NCI-H146 (cell line): ENCODE measurements around the gene LEO1.

Source experiments
- DNase-seq: peaks from one replicate; lab custom pipeline; 2025; lab: John Stamatoyannopoulos, UW

LEO1 gene

GRCh38 chr15:51971375-51972133 is at the start of gene LEO1:
LEO1 (minus strand) TSS chr15:51971778; CDS start chr15:51971745, 33 bp downstream.
- DNase-seq = peak; percentile 95

GRCh38 chr15:52021128-52021671 is 49.6 kb upstream of the LEO1 start:
- DNase-seq = peak; percentile 12

GRCh38 chr15:52020221-52021085 is 48.9 kb upstream of the LEO1 start:
- peak; percentile 23 for DNase-seq

GRCh38 chr15:52019394-52020220 is 48.0 kb upstream of the LEO1 start:
- DNase-seq = peak; percentile 67

GRCh38 chr15:52018693-52019393 is 47.3 kb upstream of the LEO1 start, which contains the start of gene MAPK6:
MAPK6 (plus strand) TSS chr15:52019219; CDS start chr15:52046461, 27,242 bp downstream.
- peak; percentile 82 for DNase-seq

GRCh38 chr15:52018244-52018643 is 46.7 kb upstream of the LEO1 start:
- no peak for DNase-seq

- no peak for DNase-seq
Measured at GRCh38 chr15:52016316-52016715, 44.7 kb upstream of the LEO1 start.

GRCh38 chr15:52014616-52015015 is 43.0 kb upstream of the LEO1 start:
- DNase-seq = no peak

- no peak for DNase-seq
Measured at GRCh38 chr15:52013151-52013791, 41.7 kb upstream of the LEO1 start.

GRCh38 chr15:52012210-52012609 is 40.6 kb upstream of the LEO1 start:
- DNase-seq = no peak

GRCh38 chr15:52011711-52012144 is 40.1 kb upstream of the LEO1 start:
- DNase-seq = peak; percentile 32

- DNase-seq = no peak
Measured at GRCh38 chr15:52010633-52011595, 39.3 kb upstream of the LEO1 start.

GRCh38 chr15:52008698-52009434 is 37.3 kb upstream of the LEO1 start:
- peak; percentile 64 for DNase-seq

- DNase-seq = no peak
Measured at GRCh38 chr15:52008359-52008697, 36.8 kb upstream of the LEO1 start.

GRCh38 chr15:52006702-52007340 is 35.2 kb upstream of the LEO1 start:
- DNase-seq = no peak

- no peak for DNase-seq
Measured at GRCh38 chr15:52005748-52006701, 34.4 kb upstream of the LEO1 start.

GRCh38 chr15:52004806-52005205 is 33.2 kb upstream of the LEO1 start:
- no peak for DNase-seq
